Urinary bladder (tissue), 4 donors: ENCODE results near the gene TRIM33. TPM values are rescaled to one million over a fixed set of nuclear protein-coding genes. Genes with fewer than 3 reads are reported as not detected.
A peak's percentile ranks its signal among the peaks of the same experiment; 100 is the strongest.

Source experiments
- DNase-seq: peaks from one replicate; pipeline ENCODE4 v3.0.0-alpha.2; 2015; ENCODE audit errors: extremely low spot score
- H3K27ac ChIP-seq: one replicate; pipeline ENCODE4 v1.5.1; 2013; ENCODE audit warnings: low read depth, mild to moderate bottlenecking, moderate library complexity
- H3K36me3 ChIP-seq: one replicate; pipeline ENCODE4 v1.6.1; 2013; ENCODE audit warnings: mild to moderate bottlenecking, moderate library complexity; ENCODE audit not compliant: insufficient read depth
- H3K4me1 ChIP-seq: one replicate; pipeline ENCODE4 v1.6.1; 2013; ENCODE audit warnings: mild to moderate bottlenecking, moderate library complexity; ENCODE audit not compliant: insufficient read depth
- H3K4me3 ChIP-seq: one replicate; pipeline ENCODE4 v1.5.1; 2013; ENCODE audit warnings: low read depth, low read length
- WGBS: extraction: QIAGEN DNeasy Blood & Tissue Kit; methylation state at CpG from one replicate; pipeline ENCODE4 v1.1.7; 2013; 5-methylcytosine and 5-hydroxymethylcytosine counted together
- polyA plus RNA-seq: library from polyadenylated mRNA; stranded (reverse); fragments of 200-250 nt; gene quantifications from one replicate; pipeline ENCODE4 v1.2.3, GENCODE V29; 2013
- total RNA-seq: library from RNA; depleted of rRNA; stranded (reverse); fragments of >200 nt; gene quantifications from one replicate; pipeline ENCODE4 v1.2.3, GENCODE V29; 2014
- donor health status: healthy with polysubstance abuse.
- donor health status: healthy.

Gene TRIM33
- total and polyA plus RNA-seq, 2 donors = 11.8 to 87.7 TPM

GRCh38 chr1:114468710-114469468, 42.1 kb downstream of the TRIM33 start:
- DNase-seq = no peak
- 75% methylated on average over 6 of the region's 6 CpGs for WGBS
- no peaks in the 10 kb centered on the region for H3K36me3 ChIP-seq
- H3K27ac ChIP-seq = no peak overlapping the region
- no peak overlapping the region for H3K4me3 ChIP-seq
- no peaks in the 10 kb centered on the region for H3K4me1 ChIP-seq

- H3K36me3 ChIP-seq = no peaks in the 10 kb centered on the region
- no peak for DNase-seq
- no peak overlapping the region for H3K4me3 ChIP-seq
- H3K27ac ChIP-seq = no peak overlapping the region
- no peaks in the 10 kb centered on the region for H3K4me1 ChIP-seq
- WGBS = 68% methylated on average over 3 of the region's 3 CpGs
These were observed 43.0 kb downstream of the TRIM33 start for GRCh38 chr1:114468047-114468446.

- H3K36me3 ChIP-seq = no peaks in the 10 kb centered on the region
- no peak overlapping the region for H3K27ac ChIP-seq
- no peaks in the 10 kb centered on the region for H3K4me1 ChIP-seq
- no peak overlapping the region for H3K4me3 ChIP-seq
- no peak for DNase-seq
- WGBS = 96% methylated on average over 1 of the region's 1 CpG
These were observed 43.5 kb downstream of the TRIM33 start for GRCh38 chr1:114467491-114467890.

- Histone ChIP-seq H3K36me3 (no peaks in the 10 kb centered on the region), H3K27ac (no peak overlapping the region), H3K4me1 (no peaks in the 10 kb centered on the region), H3K4me3 (no peak overlapping the region)
- WGBS = 92% methylated on average over 14 of the region's 14 CpGs
- no peak for DNase-seq
These were observed 44.5 kb downstream of the TRIM33 start for GRCh38 chr1:114466334-114467014.

- WGBS = 91% methylated on average over 1 of the region's 1 CpG
These were observed 48.0 kb downstream of the TRIM33 start for GRCh38 chr1:114462963-114463362.

GRCh38 chr1:114462341-114462740, 48.7 kb downstream of the TRIM33 start:
- DNase-seq = no peak
- Histone ChIP-seq H3K4me1 (no peaks in the 10 kb centered on the region), H3K27ac (no peak overlapping the region), H3K36me3 (peaks cover 1% of the 10 kb centered on the region), H3K4me3 (no peak overlapping the region)
- 79% methylated on average over 1 of the region's 1 CpG for WGBS

More at GRCh38 chr1:114462963-114463362, 48.0 kb downstream of the TRIM33 start:
- DNase-seq = no peak
- Histone ChIP-seq H3K4me1 (no peaks in the 10 kb centered on the region), H3K4me3 (no peak overlapping the region), H3K27ac (no peak overlapping the region), H3K36me3 (peaks cover 1% of the 10 kb centered on the region)

- Histone ChIP-seq H3K4me3 (no peak overlapping the region), H3K27ac (no peak overlapping the region), H3K4me1 (no peaks in the 10 kb centered on the region)
These were observed 52.7 kb downstream of the TRIM33 start for GRCh38 chr1:114458237-114458777.

GRCh38 chr1:114457675-114458236, 53.2 kb downstream of the TRIM33 start:
- no peak for DNase-seq
- Histone ChIP-seq H3K36me3 (peaks cover 1% of the 10 kb centered on the region), H3K4me1 (no peaks in the 10 kb centered on the region), H3K27ac (peak overlapping the region; percentile 61), H3K4me3 (no peak overlapping the region)
- WGBS = 86% methylated on average over 4 of the region's 4 CpGs

More at GRCh38 chr1:114458237-114458777, 52.7 kb downstream of the TRIM33 start:
- H3K36me3 ChIP-seq = peaks cover 1% of the 10 kb centered on the region
- DNase-seq = no peak

- no peak overlapping the region for H3K27ac ChIP-seq
- 91% methylated on average over 3 of the region's 3 CpGs for WGBS
- peaks cover 1% of the 10 kb centered on the region for H3K36me3 ChIP-seq
- H3K4me3 ChIP-seq = no peak overlapping the region
- DNase-seq = no peak
- H3K4me1 ChIP-seq = no peaks in the 10 kb centered on the region
These were observed 54.4 kb downstream of the TRIM33 start for GRCh38 chr1:114456586-114456985.

- peaks cover 1% of the 10 kb centered on the region for H3K36me3 ChIP-seq
- no peak for DNase-seq
- no peak overlapping the region for H3K27ac ChIP-seq
- no peak overlapping the region for H3K4me3 ChIP-seq
- H3K4me1 ChIP-seq = no peaks in the 10 kb centered on the region
These were observed 55.8 kb downstream of the TRIM33 start for GRCh38 chr1:114455102-114455785.

- Histone ChIP-seq H3K36me3 (no peaks in the 10 kb centered on the region), H3K27ac (no peak overlapping the region), H3K4me1 (no peaks in the 10 kb centered on the region), H3K4me3 (no peak overlapping the region)
- no peak for DNase-seq
- WGBS = 100% methylated on average over 1 of the region's 1 CpG
These were observed 56.5 kb downstream of the TRIM33 start for GRCh38 chr1:114454539-114454938.

- WGBS = 61% methylated on average over 2 of the region's 2 CpGs
- DNase-seq = no peak
- Histone ChIP-seq H3K36me3 (no peaks in the 10 kb centered on the region), H3K27ac (no peak overlapping the region), H3K4me3 (no peak overlapping the region), H3K4me1 (no peaks in the 10 kb centered on the region)
These were observed 57.6 kb downstream of the TRIM33 start for GRCh38 chr1:114453361-114453784.

GRCh38 chr1:114448370-114449036, 62.5 kb downstream of the TRIM33 start:
- H3K4me1 ChIP-seq = no peaks in the 10 kb centered on the region
- no peaks in the 10 kb centered on the region for H3K36me3 ChIP-seq
- 85% methylated on average over 3 of the region's 3 CpGs for WGBS
- H3K4me3 ChIP-seq = no peak overlapping the region
- H3K27ac ChIP-seq = no peak overlapping the region
- DNase-seq = no peak
